HG02798 (cell line): ENCODE data around the gene SYNGR4.

ENCODE experiments used
- ATAC-seq: cut with Tn5 transposase; IDR thresholded peaks from one replicate; pipeline ENCODE4 v1.9.1; 2021; ENCODE audit warnings: mild to moderate bottlenecking; ENCODE audit not compliant: unreplicated experiment, poor library complexity

Gene SYNGR4

DNA sequence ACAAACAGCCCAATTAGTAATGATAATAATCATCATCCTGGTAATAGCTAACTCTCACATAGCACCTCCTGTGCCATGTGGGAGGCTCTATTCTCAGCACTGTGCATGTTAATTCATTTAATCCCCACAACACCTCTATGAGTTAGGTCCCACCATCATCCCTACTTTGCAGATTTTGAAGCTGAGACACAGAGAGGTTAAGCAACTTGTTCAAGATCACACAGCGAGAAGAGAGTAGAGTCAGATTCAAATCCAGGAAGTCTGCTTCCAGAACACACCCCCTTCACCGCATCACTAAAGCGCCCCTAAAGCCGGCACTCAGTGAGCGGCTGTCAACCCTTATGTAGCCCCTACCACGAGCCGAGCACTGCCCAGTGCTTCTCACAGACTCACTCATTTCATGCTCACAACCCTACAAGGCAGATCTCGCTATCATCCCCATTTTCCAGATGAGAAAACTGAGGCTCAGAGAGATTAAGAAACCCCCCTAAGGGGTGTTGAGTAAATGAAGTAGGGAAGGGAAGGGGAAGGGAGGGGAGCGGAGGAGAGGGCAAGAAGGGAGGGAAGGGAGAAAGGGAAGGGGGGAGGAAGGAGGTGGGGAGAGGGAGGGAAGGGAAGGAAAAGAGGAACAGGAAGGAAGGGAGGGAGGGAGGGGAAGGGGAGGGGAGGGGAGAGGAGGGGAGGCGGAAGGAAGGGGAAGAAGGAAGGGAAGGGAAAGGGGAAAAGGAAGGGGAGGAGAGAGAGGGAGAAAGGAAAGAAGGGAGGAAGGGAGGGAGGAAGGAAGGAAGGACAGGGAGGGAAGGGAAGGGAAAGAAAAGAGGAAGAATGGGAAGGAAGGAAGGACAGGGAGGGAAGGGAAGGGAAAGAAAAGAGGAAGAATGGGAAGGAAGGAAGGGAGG, 22.4 kb upstream of the SYNGR4 start:
- ATAC-seq = no peak

- ATAC-seq = no peak
Measured at GRCh38 chr19:48342414-48342738, 21.8 kb upstream of the SYNGR4 start.

DNA sequence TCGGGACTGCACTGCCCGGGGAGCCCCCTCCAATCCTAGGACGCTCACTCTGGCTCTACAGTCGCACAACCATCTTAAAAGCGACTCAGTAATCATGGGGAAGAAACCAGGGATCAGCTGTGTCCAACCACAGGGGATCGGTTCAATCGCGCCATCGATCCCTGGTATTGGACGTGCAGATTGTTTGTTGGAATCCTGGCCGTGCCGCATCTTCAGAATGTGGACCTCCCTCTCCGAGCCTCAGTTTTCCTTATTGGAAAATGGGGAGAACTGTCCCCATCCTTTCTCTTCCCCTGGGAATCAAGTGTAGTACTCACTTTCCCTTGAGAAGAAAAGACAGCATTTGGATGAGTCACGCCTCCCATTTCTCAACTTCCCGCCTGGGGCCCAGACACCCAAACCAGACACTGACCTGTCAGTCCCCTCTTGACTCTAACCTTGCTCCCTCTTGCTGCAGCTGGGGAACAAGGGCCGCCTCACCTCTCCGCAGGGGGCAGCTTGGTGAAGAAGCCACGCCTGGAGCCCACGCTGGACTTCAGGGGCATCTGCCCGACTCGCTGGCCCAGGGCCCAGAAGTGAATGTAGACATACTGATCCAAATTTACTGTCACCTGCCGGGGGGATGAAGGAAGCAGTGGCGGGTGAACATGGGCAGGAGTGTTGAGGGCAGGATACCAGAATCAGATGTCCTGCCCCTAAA, 21.2 kb upstream of the SYNGR4 start:
- no peak for ATAC-seq

GRCh38 chr19:48344892-48345291, 19.3 kb upstream of the SYNGR4 start:
- ATAC-seq = no peak

DNA sequence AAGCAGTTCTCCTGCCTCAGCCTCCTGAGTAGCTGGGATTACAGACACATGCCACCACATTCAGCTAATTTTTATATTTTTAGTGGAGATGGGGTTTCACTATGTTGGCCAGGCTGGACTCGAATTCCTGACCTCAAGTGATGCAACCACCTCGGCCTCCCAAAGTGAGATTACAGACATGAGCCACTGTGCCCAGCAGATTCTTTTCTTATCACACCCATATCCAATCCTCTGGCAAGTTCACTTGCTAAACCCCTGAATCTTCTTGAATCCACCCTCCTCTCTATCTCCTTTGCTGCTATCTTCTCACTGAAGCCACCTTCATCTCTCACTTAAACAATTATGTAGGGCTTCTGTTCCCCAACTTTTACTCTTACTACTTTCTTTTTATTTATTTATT, 18.0 kb upstream of the SYNGR4 start:
- no peak for ATAC-seq

GRCh38 chr19:48348045-48348444, 16.1 kb upstream of the SYNGR4 start:
- ATAC-seq = no peak

DNA sequence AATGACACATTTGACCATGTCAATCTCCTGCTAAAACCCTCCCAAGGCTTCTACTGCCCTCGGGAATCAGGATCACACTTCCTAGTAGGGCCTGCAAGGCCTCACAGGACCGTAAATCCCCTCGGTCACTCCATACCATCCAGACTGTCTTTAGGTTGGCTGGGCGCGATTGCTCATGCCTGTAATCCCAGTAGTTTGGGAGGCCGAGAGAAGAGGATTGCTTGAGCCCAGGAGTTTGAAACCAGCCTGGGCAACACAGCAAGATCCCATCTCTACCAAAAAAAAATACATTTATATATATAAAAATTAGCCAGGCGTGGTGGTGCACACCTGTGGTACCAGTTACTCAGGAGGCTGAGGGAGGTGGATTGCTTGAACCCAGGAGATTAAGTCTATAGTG, 15.4 kb upstream of the SYNGR4 start:
- ATAC-seq = no peak

- ATAC-seq = no peak
Measured at GRCh38 chr19:48350856-48351255, 13.3 kb upstream of the SYNGR4 start.

DNA sequence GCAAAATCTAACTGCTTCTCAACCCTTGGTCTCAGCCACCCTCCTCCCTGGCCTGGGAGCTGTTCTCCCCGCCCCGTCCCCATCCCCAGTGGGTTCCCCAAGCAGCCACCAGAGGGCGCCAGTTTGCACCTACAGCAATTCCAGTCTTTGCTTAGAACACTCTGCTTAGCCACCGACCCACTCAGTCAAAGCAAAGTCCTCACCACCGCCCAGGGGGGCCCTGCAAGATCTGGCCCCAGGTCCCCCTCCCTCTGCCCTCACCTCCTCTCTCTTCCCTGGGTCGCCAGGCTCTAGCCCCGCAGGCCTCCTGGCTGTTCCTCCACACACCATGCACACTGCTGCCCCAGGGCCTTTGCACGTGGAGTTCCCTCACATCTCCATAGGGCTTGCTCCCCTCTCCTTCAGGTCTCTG, 12.8 kb upstream of the SYNGR4 start:
- no peak for ATAC-seq

GRCh38 chr19:48353677-48354076, 10.5 kb upstream of the SYNGR4 start:
- ATAC-seq = no peak

GRCh38 chr19:48354332-48354992, 9.7 kb upstream of the SYNGR4 start:
- no peak for ATAC-seq

- ATAC-seq = no peak
Measured at GRCh38 chr19:48355365-48355954, 8.7 kb upstream of the SYNGR4 start.

- ATAC-seq = no peak
Measured at GRCh38 chr19:48359123-48359522, 5.0 kb upstream of the SYNGR4 start.

DNA sequence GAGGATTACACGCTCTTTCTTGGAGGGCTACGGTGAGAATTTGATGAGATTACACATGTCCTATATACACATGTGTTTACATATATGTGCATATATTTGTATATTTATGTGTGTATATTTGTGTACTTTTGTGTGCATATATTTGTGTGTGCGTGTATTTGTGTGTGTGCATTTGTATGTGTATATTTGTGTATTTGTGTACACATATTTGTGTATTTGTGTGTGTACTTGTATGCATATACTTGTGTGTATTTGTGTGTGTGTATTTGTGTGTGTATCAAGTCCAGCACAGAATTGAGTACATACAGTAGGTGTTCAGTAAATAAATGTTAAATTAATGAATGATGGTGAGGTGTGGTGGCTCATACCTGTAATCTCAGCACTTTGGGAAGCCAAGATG, 2.3 kb upstream of the SYNGR4 start:
- no peak for ATAC-seq

DNA sequence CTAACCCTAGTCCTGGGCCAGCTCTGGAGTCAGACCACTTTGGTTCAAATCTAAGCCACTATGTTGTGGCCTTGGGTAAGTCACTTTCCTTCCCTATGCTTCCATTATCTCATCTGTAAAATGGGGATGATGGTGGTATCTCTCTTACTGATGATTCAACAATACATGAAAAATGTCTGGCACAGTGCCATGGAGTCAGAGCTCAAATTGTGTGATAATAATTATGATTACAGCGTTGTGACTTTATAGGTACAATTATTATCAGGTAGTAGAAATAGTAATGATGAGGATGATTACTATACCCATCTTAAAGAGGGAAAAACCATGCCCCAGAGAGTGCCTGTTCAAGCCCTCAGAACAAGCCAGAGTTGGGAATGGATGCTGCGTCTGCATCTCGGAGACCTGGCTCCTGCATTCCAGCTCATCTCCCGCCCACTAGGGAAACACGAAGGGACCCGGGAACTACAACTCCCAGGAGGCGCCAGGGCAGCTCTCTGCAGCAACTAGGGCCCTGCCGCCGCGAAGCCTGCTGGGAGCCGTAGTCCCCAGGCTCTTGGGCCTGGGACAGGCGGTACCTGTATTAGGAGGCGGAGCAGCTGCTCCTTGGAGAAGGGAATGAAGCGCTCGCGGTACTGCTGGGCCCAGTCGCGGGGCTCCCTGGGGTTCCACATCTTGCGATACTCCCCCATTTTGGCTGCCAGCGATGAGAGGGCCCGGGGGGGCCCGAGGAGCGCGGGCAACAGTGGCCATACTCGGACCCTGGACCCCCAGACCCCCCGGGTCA, 1.3 kb upstream of the SYNGR4 start:
- ATAC-seq = peak; percentile 55

- peak; percentile 15 for ATAC-seq
Measured at GRCh38 chr19:48363500-48363809, 712 bp upstream of the SYNGR4 start.

DNA sequence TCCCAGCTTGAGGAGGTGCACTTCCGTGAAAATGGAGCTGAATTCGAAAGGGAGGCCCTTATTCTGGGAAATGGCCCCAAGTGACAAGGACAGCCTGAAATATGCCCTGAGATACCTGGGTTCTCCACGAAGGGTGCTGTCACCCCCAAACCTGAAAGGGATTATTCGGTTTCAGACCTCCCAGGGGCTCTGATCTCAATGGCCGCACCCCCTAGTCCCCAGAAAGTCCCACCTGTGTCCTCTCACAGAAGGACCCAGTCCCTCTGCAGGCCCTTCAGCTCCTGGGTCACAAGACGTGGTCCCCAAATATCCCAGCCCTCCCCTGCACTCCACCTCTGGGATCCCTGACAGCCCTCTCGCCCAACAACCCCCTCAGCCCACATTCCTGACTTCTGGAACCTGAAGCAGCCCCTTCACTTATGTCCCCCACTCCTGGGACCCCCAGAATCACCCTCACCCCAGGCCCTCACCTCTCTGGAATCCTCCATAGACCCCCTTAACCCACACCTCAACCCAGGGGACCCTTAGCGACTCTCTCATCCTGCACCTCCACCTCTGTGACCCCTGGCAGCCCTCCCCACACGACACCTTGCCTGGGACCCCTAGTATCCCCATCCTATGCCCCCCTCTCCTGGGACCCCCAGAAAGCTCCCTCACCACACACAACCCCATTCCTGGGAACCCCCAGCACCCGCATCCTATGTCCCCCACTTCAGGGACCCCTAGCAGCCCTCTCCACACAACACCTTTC, 606 bp downstream of the SYNGR4 start:
- no peak for ATAC-seq

GRCh38 chr19:48365602-48366001, 1.4 kb downstream of the SYNGR4 start:
- no peak for ATAC-seq

- ATAC-seq = no peak
Measured at GRCh38 chr19:48367855-48368254, 3.7 kb downstream of the SYNGR4 start.

DNA sequence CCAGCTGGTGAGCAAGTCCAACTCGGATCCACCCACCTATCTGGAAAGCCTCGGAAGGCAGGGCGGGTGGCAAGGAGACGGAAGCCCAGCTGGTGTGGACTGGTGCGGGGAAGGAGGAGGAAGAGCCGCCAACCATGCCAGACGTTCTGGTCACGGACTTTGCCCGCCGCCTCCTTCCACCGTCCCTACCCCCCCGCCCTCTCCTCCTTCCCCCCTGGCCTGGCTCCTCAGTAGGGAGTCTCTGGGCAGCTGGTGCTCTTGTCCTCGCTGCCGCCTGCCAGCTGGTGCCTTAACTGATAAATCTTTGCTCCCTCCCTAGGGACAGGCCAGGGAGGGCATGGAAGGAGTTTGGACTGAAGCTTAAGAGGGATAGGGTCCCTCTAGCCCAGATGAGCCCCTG, 4.8 kb downstream of the SYNGR4 start:
- no peak for ATAC-seq
